GM12891 (cell line): ENCODE measurements around the gene TPH1.

Source experiments
- POLR2A ChIP-seq: IDR thresholded peaks from 2 replicates; pipeline ENCODE4 v1.6.1; 2011; ENCODE audit warnings: low read depth, low read length, control low read depth
- POLR2AphosphoS5 ChIP-seq: IDR thresholded peaks from 2 replicates; pipeline ENCODE4 v1.6.1; 2011; ENCODE audit warnings: low read depth, low read length, control low read depth
- TAF1 ChIP-seq: IDR thresholded peaks from 2 replicates; pipeline ENCODE4 v1.6.1; 2011; ENCODE audit warnings: low read depth, low read length, control low read depth

- TF ChIP-seq POLR2A (no peak), POLR2AphosphoS5 (no peak), TAF1 (no peak)
Observed at GRCh38 chr11:18001191-18001590, 44.9 kb downstream of the TPH1 start.
